ENCODE data around the gene CCDC17.

The CCDC17 gene

GRCh38 chr1:45658171-45658570 is 34.3 kb upstream of the CCDC17 start:
- Histone ChIP-seq H3K23ac (ENCODE audit: low read length in 2 of 2) (no peak overlapping the region), H2BK5ac (ENCODE audit: low read depth, low read length, poor library complexity, severe bottlenecking) (no peak overlapping the region), H3K4me1 (ENCODE audit: control insufficient read depth, insufficient read depth, low read depth, low read length) (no peaks in the 10 kb centered on the region), H3K14ac (ENCODE audit: low read length in 2 of 2) (no peak overlapping the region), H2BK120ac (ENCODE audit: low read depth, low read length) (no peak overlapping the region), H2AFZ (ENCODE audit: low read depth, low read length) (no peak overlapping the region), H2AK5ac (ENCODE audit: low read length, severe bottlenecking) (no peak overlapping the region), H3K27ac (ENCODE audit: low read length, poor library complexity, severe bottlenecking) (no peak overlapping the region), H3K4ac (ENCODE audit: low read depth in 1 of 2, low read length in 2 of 2) (no peak overlapping the region), H3K4me2 (ENCODE audit: low read length, poor library complexity, severe bottlenecking) (no peak overlapping the region), H3K36me3 (ENCODE audit: control insufficient read depth in 1 of 2, insufficient read depth in 2 of 2, low read depth in 1 of 2, low read length in 2 of 2) (peaks cover 39 to 83% of the 10 kb centered on the region in 2 experiments), H3K18ac (ENCODE audit: low read depth in 1 of 2, low read length in 2 of 2) (no peak overlapping the region), H3K79me1 (replicated peaks; ENCODE audit: low read length, poor library complexity, severe bottlenecking) (peaks cover 29% of the 10 kb centered on the region), H3K27me3 (ENCODE audit: control insufficient read depth in 1 of 2, insufficient read depth in 1 of 2, low read length in 2 of 2) (no peaks in the 10 kb centered on the region), H3K9me3 (ENCODE audit: control insufficient read depth, low read length) (no peaks in the 10 kb centered on the region), H2BK12ac (ENCODE audit: low read length in 2 of 2) (no peak overlapping the region), H4K8ac (ENCODE audit: low read length) (no peak overlapping the region), H2BK15ac (ENCODE audit: low read depth, poor library complexity, severe bottlenecking) (no peak overlapping the region), H4K91ac (ENCODE audit: low read length) (no peak overlapping the region), H3K4me3 (ENCODE audit: insufficient read depth in 1 of 2, low read depth in 1 of 2, low read length in 2 of 2) (no peak overlapping the region), H3K9ac (ENCODE audit: low read length) (no peak overlapping the region)
- DNase-seq = no peak
- WGBS = 93% methylated on average over 1 of the region's 2 CpGs

GRCh38 chr1:45656573-45657226 is 32.8 kb upstream of the CCDC17 start:
- no peak for DNase-seq
- Histone ChIP-seq H3K14ac (ENCODE audit: low read length in 2 of 2) (no peak overlapping the region), H3K4me1 (ENCODE audit: control insufficient read depth, insufficient read depth, low read depth, low read length) (no peaks in the 10 kb centered on the region), H3K4me3 (ENCODE audit: insufficient read depth in 1 of 2, low read depth in 1 of 2, low read length in 2 of 2) (no peak overlapping the region), H3K18ac (ENCODE audit: low read depth in 1 of 2, low read length in 2 of 2) (no peak overlapping the region), H2AFZ (ENCODE audit: low read depth, low read length) (no peak overlapping the region), H3K27me3 (ENCODE audit: control insufficient read depth in 1 of 2, insufficient read depth in 1 of 2, low read length in 2 of 2) (no peaks in the 10 kb centered on the region), H3K4ac (ENCODE audit: low read depth in 1 of 2, low read length in 2 of 2) (no peak overlapping the region), H3K9ac (ENCODE audit: low read length) (no peak overlapping the region), H2BK12ac (ENCODE audit: low read length in 2 of 2) (no peak overlapping the region), H3K79me1 (replicated peaks; ENCODE audit: low read length, poor library complexity, severe bottlenecking) (peaks cover 33% of the 10 kb centered on the region), H2BK5ac (ENCODE audit: low read depth, low read length, poor library complexity, severe bottlenecking) (no peak overlapping the region), H2AK5ac (ENCODE audit: low read length, severe bottlenecking) (no peak overlapping the region), H4K8ac (ENCODE audit: low read length) (no peak overlapping the region), H3K9me3 (ENCODE audit: control insufficient read depth, low read length) (no peaks in the 10 kb centered on the region), H3K36me3 (ENCODE audit: control insufficient read depth in 1 of 2, insufficient read depth in 2 of 2, low read depth in 1 of 2, low read length in 2 of 2) (peaks cover 41 to 96% of the 10 kb centered on the region in 2 experiments), H4K91ac (ENCODE audit: low read length) (no peak overlapping the region), H2BK120ac (ENCODE audit: low read depth, low read length) (no peak overlapping the region), H3K23ac (ENCODE audit: low read length in 2 of 2) (no peak overlapping the region), H3K27ac (ENCODE audit: low read length, poor library complexity, severe bottlenecking) (no peak overlapping the region), H2BK15ac (ENCODE audit: low read depth, poor library complexity, severe bottlenecking) (no peak overlapping the region), H3K4me2 (ENCODE audit: low read length, poor library complexity, severe bottlenecking) (no peak overlapping the region)
- WGBS = 100% methylated on average over 1 of the region's 3 CpGs

GRCh38 chr1:45654540-45655280 is 30.9 kb upstream of the CCDC17 start:
- H3K27ac ChIP-seq (ENCODE audit: low read length, poor library complexity, severe bottlenecking) = no peak overlapping the region
- no peak overlapping the region for H3K4me3 ChIP-seq (ENCODE audit: insufficient read depth in 1 of 2, low read depth in 1 of 2, low read length in 2 of 2)
- H2AFZ ChIP-seq (ENCODE audit: low read depth, low read length) = no peak overlapping the region
- H3K23ac ChIP-seq (ENCODE audit: low read length in 2 of 2) = no peak overlapping the region
- no peak overlapping the region for H3K18ac ChIP-seq (ENCODE audit: low read depth in 1 of 2, low read length in 2 of 2)
- no peak overlapping the region for H2BK5ac ChIP-seq (ENCODE audit: low read depth, low read length, poor library complexity, severe bottlenecking)
- no peak overlapping the region for H3K4me2 ChIP-seq (ENCODE audit: low read length, poor library complexity, severe bottlenecking)
- H2BK120ac ChIP-seq (ENCODE audit: low read depth, low read length) = no peak overlapping the region
- no peak overlapping the region for H2BK15ac ChIP-seq (ENCODE audit: low read depth, poor library complexity, severe bottlenecking)
- no peak overlapping the region for H4K8ac ChIP-seq (ENCODE audit: low read length)
- no peak overlapping the region for H3K14ac ChIP-seq (ENCODE audit: low read length in 2 of 2)
- no peak overlapping the region for H2BK12ac ChIP-seq (ENCODE audit: low read length in 2 of 2)
- no peak overlapping the region for H3K4ac ChIP-seq (ENCODE audit: low read depth in 1 of 2, low read length in 2 of 2)
- H3K9ac ChIP-seq (ENCODE audit: low read length) = no peak overlapping the region
- no peaks in the 10 kb centered on the region for H3K27me3 ChIP-seq (ENCODE audit: control insufficient read depth in 1 of 2, insufficient read depth in 1 of 2, low read length in 2 of 2)
- peaks cover 39% of the 10 kb centered on the region for H3K79me1 ChIP-seq (replicated peaks; ENCODE audit: low read length, poor library complexity, severe bottlenecking)
- H3K4me1 ChIP-seq (ENCODE audit: control insufficient read depth, insufficient read depth, low read depth, low read length) = no peaks in the 10 kb centered on the region
- DNase-seq = no peak
- no peak overlapping the region for H2AK5ac ChIP-seq (ENCODE audit: low read length, severe bottlenecking)
- no peaks in the 10 kb centered on the region for H3K9me3 ChIP-seq (ENCODE audit: control insufficient read depth, low read length)
- over 99% methylated on average over 7 of the region's 12 CpGs for WGBS
- H4K91ac ChIP-seq (ENCODE audit: low read length) = no peak overlapping the region
- H3K36me3 ChIP-seq (ENCODE audit: control insufficient read depth in 1 of 2, insufficient read depth in 2 of 2, low read depth in 1 of 2, low read length in 2 of 2) = peaks cover 49 to 100% of the 10 kb centered on the region in 2 experiments

DNA sequence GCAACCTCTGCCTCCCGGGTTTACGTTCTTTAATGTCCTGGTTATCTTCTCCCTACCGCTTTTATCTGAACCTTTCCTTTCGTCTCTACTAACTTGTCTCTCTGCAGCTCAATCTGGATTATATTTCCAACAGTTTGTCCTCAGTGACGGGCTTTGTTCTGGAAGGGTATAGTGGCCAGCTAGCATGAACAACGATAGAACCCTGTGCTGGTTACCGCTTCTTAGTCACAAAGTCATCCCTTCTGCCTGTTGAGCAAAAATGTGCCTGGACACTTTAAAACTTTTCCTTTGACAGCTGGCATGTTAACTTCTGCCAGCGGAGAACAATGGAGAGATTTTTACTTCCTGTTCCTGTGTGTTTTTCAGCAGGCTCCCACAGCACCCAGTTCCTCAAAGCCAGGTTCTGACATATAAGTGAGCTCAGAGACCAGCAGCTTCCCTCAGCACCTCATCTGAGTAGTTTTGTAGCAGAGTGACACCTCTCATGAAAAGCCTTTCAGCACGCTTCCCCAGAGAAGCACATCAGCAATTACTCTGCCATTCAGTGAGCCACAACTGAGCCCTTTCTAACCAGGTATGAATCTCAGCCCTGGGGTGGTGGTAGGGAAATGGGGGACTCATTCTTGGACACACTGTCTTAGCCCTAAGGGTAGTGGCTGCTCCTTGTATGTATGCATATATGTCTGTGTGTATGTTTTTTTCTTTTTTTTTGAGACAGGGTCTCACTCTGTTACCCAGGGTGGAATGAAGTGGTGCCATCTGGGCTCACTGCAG is 23.6 kb upstream of the CCDC17 start:
- H2BK5ac ChIP-seq (ENCODE audit: low read depth, low read length, poor library complexity, severe bottlenecking) = no peak overlapping the region
- no peak overlapping the region for H3K23ac ChIP-seq (ENCODE audit: low read length in 2 of 2)
- no peak overlapping the region for H2AFZ ChIP-seq (ENCODE audit: low read depth, low read length)
- H3K27ac ChIP-seq (ENCODE audit: low read length, poor library complexity, severe bottlenecking) = no peak overlapping the region
- no peak overlapping the region for H2BK15ac ChIP-seq (ENCODE audit: low read depth, poor library complexity, severe bottlenecking)
- no peak overlapping the region for H2AK5ac ChIP-seq (ENCODE audit: low read length, severe bottlenecking)
- no peak overlapping the region for H3K9ac ChIP-seq (ENCODE audit: low read length)
- no peak overlapping the region for H3K18ac ChIP-seq (ENCODE audit: low read depth in 1 of 2, low read length in 2 of 2)
- no peak for DNase-seq
- H3K9me3 ChIP-seq (ENCODE audit: control insufficient read depth, low read length) = no peaks in the 10 kb centered on the region
- no peak overlapping the region for H2BK12ac ChIP-seq (ENCODE audit: low read length in 2 of 2)
- H3K27me3 ChIP-seq (ENCODE audit: control insufficient read depth in 1 of 2, insufficient read depth in 1 of 2, low read length in 2 of 2) = no peaks in the 10 kb centered on the region
- no peak overlapping the region for H3K14ac ChIP-seq (ENCODE audit: low read length in 2 of 2)
- peaks cover 23 to 88% of the 10 kb centered on the region in 2 experiments for H3K36me3 ChIP-seq (ENCODE audit: control insufficient read depth in 1 of 2, insufficient read depth in 2 of 2, low read depth in 1 of 2, low read length in 2 of 2)
- peaks cover 28% of the 10 kb centered on the region for H3K79me1 ChIP-seq (replicated peaks; ENCODE audit: low read length, poor library complexity, severe bottlenecking)
- no peak overlapping the region for H2BK120ac ChIP-seq (ENCODE audit: low read depth, low read length)
- no peaks in the 10 kb centered on the region for H3K4me1 ChIP-seq (ENCODE audit: control insufficient read depth, insufficient read depth, low read depth, low read length)
- over 99% methylated on average over 8 of the region's 9 CpGs for WGBS
- H4K91ac ChIP-seq (ENCODE audit: low read length) = no peak overlapping the region
- H3K4me3 ChIP-seq (ENCODE audit: insufficient read depth in 1 of 2, low read depth in 1 of 2, low read length in 2 of 2) = no peak overlapping the region
- H4K8ac ChIP-seq (ENCODE audit: low read length) = no peak overlapping the region
- no peak overlapping the region for H3K4me2 ChIP-seq (ENCODE audit: low read length, poor library complexity, severe bottlenecking)
- no peak overlapping the region for H3K4ac ChIP-seq (ENCODE audit: low read depth in 1 of 2, low read length in 2 of 2)
